Measurements from ENCODE around the gene COQ8A.

- TF ChIP-seq CTCF (IDR thresholded peaks at IDR 0.05): no peak
- TF ChIP-seq POLR2A (IDR thresholded peaks at IDR 0.05): no peak
Measured at GRCh38 chr1:226984521-226985238, 44.6 kb downstream of the COQ8A start.

All from lower leg skin (tissue), 3 donors.